Prostate gland (tissue), 2 donors: ENCODE results near the gene ACTRT1.

ENCODE experiments used
- POLR2A ChIP-seq: fragments of 450-650 bp; IDR thresholded peaks from one replicate; pipeline ENCODE4 v1.6.1; 2016; ENCODE audit warnings: antibody characterized with exemption, mild to moderate bottlenecking
- POLR2AphosphoS5 ChIP-seq: sonication (generic); formaldehyde crosslinking; IDR thresholded peaks from one replicate; pipeline ENCODE4 v1.6.1; 2017; ENCODE audit warnings: antibody characterized with exemption
- TF ChIP-seq, protein P1 (sequence below), 4 experiments: fragments of 200-600 bp in 2 of 4; fragments of 450-650 bp in 2 of 4; sonication (generic) in 2 of 4; IDR thresholded peaks; 1 replicate in 3 of 4; 2 replicates in 1 of 4; pipeline ENCODE4 v1.5.1; 2016 to 2019; ENCODE audit warnings: antibody characterized with exemption in 4 of 4, mild to moderate bottlenecking in 2 of 4, moderate library complexity in 2 of 4

DNA sequence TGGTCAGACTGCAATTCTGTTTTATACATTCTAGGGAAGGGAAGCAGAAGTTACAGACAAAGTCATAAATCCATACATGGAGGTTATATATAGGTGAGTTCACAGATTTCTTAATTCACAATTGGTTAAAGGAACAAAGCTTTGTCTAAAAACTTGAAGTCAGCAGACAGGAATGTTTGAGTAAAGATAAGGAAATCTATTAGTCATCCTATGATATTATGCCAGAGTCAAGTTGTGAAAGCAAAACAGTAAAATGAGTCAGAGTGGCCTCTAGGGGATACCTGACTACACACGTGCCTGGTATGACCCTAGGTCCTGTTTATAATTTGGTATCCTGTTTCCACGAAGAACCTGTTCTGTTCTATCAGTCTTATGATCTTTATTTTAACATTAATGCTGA is 31.5 kb downstream of the ACTRT1 start:
- TF ChIP-seq, protein P1, sequence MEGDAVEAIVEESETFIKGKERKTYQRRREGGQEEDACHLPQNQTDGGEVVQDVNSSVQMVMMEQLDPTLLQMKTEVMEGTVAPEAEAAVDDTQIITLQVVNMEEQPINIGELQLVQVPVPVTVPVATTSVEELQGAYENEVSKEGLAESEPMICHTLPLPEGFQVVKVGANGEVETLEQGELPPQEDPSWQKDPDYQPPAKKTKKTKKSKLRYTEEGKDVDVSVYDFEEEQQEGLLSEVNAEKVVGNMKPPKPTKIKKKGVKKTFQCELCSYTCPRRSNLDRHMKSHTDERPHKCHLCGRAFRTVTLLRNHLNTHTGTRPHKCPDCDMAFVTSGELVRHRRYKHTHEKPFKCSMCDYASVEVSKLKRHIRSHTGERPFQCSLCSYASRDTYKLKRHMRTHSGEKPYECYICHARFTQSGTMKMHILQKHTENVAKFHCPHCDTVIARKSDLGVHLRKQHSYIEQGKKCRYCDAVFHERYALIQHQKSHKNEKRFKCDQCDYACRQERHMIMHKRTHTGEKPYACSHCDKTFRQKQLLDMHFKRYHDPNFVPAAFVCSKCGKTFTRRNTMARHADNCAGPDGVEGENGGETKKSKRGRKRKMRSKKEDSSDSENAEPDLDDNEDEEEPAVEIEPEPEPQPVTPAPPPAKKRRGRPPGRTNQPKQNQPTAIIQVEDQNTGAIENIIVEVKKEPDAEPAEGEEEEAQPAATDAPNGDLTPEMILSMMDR (IDR thresholded peaks at IDR 0.05), result no peak
- TF ChIP-seq POLR2A (no peak), POLR2AphosphoS5 (no peak)
